SW 1271 (cell line): ENCODE data around the gene RNF20.

Source experiments
- DNase-seq, 2 experiments: peaks; one replicate each; lab custom pipeline; 2025; lab: John Stamatoyannopoulos, UW

RNF20 gene

DNA sequence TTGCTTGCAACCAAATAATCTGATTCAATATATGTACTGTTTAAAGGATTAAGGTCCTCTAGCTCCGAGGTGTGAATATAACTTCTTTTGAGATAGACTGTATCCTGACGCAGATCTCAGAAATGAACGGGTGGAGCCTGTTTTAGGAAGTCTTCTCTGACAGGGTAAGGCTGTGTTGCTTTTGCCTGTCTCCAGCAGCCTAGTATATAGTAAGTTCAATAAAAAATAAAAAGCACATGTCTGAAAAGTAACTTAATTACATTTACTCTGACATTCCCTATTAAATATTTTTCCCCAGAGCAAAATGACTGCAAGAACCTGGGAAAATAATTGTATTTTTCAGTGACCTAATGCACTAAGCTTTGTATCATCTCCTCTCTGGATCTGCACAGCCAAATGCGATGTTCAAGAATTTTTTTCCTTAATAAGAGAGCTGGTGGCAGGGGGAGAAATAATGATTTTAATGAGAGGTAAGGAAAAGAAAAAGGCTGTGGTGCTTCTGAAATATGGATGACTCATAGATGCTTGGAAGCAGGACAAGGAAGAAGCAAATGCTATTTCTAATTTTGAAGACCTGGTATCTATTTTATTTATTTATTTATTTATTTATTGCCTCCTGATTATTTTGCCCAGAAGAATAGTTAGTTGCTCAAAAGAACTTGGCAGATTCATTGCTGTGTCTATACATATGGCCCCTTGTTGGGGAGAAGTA, 53.8 kb downstream of the RNF20 start:
- DNase-seq = no peak

DNA sequence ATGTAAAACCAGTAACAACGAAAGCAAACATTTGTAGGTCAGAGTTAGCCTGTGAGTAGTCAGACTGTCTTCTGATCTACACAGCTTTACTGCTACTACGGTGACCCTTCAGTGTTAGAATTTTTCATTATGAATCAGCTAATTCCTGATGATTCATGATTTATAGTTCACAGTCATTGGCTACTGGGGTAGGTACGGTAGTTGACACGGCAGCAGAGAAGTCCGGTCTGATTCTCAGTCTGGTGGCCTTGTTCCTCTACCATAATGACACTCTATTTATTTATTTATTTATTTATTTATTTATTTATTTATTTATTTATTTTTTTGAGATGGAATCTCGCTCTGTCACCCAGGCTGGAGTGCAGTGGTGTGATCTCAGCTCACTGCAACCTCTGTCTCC, 56.4 kb downstream of the RNF20 start:
- DNase-seq = peak; percentile 36 to 81

- no peak for DNase-seq
These were observed 57.2 kb downstream of the RNF20 start for GRCh38 chr9:101590901-101591300.

DNA sequence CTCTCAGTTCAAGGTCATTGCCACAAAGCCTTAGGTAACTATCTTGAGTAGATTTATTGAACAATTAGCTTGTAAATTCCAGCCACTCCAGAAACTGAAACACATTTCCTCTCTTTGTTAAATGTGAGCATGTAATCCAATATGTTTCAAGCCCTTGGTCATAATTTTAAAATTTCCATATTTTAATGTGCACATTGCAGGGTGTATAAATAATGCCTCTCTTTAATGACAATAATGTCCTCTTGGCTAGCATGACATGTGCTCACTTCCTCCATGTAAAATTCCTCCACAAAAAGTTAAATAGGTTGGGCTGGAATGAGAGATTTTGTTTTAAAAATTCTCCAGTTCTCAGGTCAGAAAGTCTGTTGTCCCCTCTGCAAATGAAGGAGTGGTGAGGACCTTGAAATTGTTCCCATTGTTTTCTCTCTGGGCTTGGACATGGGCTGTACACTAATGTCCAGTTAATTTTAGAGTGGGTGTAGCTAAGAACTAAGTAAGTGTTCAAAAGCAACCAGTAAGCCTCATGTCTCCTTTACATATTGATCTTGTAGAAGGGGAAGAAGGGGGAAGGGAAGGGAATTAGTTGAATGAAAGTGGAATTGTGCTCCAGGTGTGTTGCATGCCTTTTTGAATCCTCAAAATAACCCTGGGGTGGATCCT, 58.3 kb downstream of the RNF20 start:
- DNase-seq = no peak

GRCh38 chr9:101592788-101593187, 59.1 kb downstream of the RNF20 start:
- DNase-seq = no peak

DNA sequence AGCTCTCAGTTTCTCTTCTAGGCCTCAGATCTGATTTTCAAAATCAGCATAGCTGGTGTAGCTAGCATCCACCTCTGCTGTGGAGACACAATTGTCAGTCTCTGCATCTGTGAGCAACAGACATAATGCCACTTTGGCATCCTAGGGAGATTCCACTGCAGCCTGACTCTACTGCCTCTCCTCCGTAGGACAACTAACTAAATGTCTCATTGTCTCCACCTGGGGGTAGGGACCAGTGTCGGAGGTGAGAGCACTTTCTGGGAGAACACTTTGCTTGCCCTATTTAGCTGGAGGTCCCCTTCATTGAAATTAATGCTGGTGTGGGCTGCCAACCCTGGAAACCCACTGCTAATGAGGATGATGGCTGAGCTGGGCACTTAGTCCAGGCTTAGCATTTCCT, 59.7 kb downstream of the RNF20 start:
- no peak for DNase-seq

DNA sequence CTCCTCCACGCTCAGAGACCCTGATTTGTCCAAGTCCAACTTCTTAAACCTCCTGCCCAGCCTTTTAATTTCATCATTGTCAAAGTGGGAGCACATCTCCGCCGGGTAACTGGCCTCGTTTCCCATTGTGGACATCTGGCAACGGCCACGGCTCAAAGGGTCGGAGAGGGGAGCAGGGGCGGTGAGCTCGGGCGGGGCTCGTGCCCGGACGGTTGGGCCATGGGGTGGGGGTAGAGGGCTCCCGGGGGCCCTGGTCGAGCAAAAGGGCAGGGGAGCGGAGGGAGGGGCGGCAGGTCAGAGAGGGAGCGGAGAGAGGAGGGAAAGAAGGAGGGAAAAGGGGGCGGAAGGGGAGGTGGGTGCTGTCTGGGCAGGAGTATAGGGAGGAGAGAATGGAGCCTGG, 61.1 kb downstream of the RNF20 start, which contains the start of gene PPP3R2:
PPP3R2 (minus strand) TSS at position 174 of the 400 bp plus-strand sequence; CDS start at position 126, 48 bp downstream.
- DNase-seq = no peak

- DNase-seq = peak in 1 of 2 experiments; percentile 57
These were observed 68.5 kb downstream of the RNF20 start for GRCh38 chr9:101601904-101602765.

DNA sequence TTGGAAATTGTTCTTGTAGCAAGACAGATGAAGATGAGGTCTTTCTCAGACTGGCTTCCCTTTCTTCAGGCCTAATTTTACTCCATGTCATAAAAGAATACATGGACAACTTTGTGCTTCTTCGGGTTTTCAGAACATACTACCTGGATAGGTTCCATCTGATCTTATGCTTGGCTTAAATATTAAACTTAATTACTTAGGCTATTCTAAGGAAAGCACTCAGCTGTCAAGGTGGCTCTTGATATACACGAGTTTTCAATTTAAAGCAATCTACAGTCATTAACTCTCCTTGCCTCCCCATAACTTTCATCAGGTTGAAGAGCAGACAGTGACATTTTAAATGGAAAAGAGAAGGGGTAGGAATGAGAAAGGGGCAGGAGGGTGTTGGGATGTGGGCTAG, 70.6 kb downstream of the RNF20 start:
- no peak for DNase-seq

GRCh38 chr9:101605547-101605946, 71.9 kb downstream of the RNF20 start:
- DNase-seq = no peak
